ENCODE data around the gene MALRD1.
"Not testable (repeated sequence)": the region's sequence is repeated elsewhere in the genome, so short reads cannot be mapped to it uniquely, and the experiment has no call there.

MALRD1 gene

GRCh38 chr10:19488592-19489280 lies 440.1 kb downstream of the MALRD1 start:
- no peak for DNase-seq (ENCODE audit: low read depth in 4 of 4, low spot score in 1 of 4)

- no peak for DNase-seq (ENCODE audit: low read depth in 4 of 4, low spot score in 1 of 4)
These were observed 442.6 kb downstream of the MALRD1 start for GRCh38 chr10:19491166-19491565.

GRCh38 chr10:19493917-19494316 lies 445.3 kb downstream of the MALRD1 start:
- DNase-seq (ENCODE audit: low read depth in 4 of 4, low spot score in 1 of 4): no peak

GRCh38 chr10:19497026-19497425 lies 448.4 kb downstream of the MALRD1 start:
- DNase-seq (ENCODE audit: low read depth in 4 of 4, low spot score in 1 of 4): no peak

- DNase-seq (ENCODE audit: low read depth in 4 of 4, low spot score in 1 of 4): no peak
These were observed 450.0 kb downstream of the MALRD1 start for GRCh38 chr10:19498393-19499290.

GRCh38 chr10:19499291-19499770 lies 450.7 kb downstream of the MALRD1 start:
- DNase-seq (ENCODE audit: low read depth in 4 of 4, low spot score in 1 of 4): no peak

GRCh38 chr10:19500959-19501358 lies 452.4 kb downstream of the MALRD1 start:
- no peak for DNase-seq (ENCODE audit: low read depth in 4 of 4, low spot score in 1 of 4)

- no peak for DNase-seq (ENCODE audit: low read depth in 4 of 4, low spot score in 1 of 4)
These were observed 457.0 kb downstream of the MALRD1 start for GRCh38 chr10:19505320-19506312.

- not testable (repeated sequence) for DNase-seq (ENCODE audit: low read depth in 4 of 4, low spot score in 1 of 4)
These were observed 461.6 kb downstream of the MALRD1 start for GRCh38 chr10:19510005-19510732.

GRCh38 chr10:19518109-19518508 lies 469.5 kb downstream of the MALRD1 start:
- DNase-seq (ENCODE audit: low read depth in 4 of 4, low spot score in 1 of 4): no peak

- DNase-seq (ENCODE audit: low read depth in 4 of 4, low spot score in 1 of 4): no peak
These were observed 470.0 kb downstream of the MALRD1 start for GRCh38 chr10:19518632-19519031.

- no peak for DNase-seq (ENCODE audit: low read depth in 4 of 4, low spot score in 1 of 4)
These were observed 482.7 kb downstream of the MALRD1 start for GRCh38 chr10:19531324-19531723.

GRCh38 chr10:19532411-19532810 lies 483.8 kb downstream of the MALRD1 start:
- DNase-seq (ENCODE audit: low read depth in 4 of 4, low spot score in 1 of 4): no peak

- DNase-seq (ENCODE audit: low read depth in 4 of 4, low spot score in 1 of 4): no peak
These were observed 492.7 kb downstream of the MALRD1 start for GRCh38 chr10:19541299-19541698.

- no peak for DNase-seq (ENCODE audit: low read depth in 4 of 4, low spot score in 1 of 4)
These were observed 497.6 kb downstream of the MALRD1 start for GRCh38 chr10:19546224-19546623.

GRCh38 chr10:19549503-19549902 lies 500.9 kb downstream of the MALRD1 start:
- no peak for DNase-seq (ENCODE audit: low read depth in 4 of 4, low spot score in 1 of 4)

- DNase-seq (ENCODE audit: low read depth in 4 of 4, low spot score in 1 of 4): no peak
These were observed 508.1 kb downstream of the MALRD1 start for GRCh38 chr10:19556666-19557065.

GRCh38 chr10:19561181-19561580 lies 512.6 kb downstream of the MALRD1 start:
- DNase-seq (ENCODE audit: low read depth in 4 of 4, low spot score in 1 of 4): no peak

GRCh38 chr10:19563388-19564141 lies 515.0 kb downstream of the MALRD1 start:
- DNase-seq (ENCODE audit: low read depth in 4 of 4, low spot score in 1 of 4): no peak

- DNase-seq (ENCODE audit: low read depth in 4 of 4, low spot score in 1 of 4): no peak
These were observed 521.5 kb downstream of the MALRD1 start for GRCh38 chr10:19570120-19570519.
